Gastrocnemius medialis (tissue), 4 donors: ENCODE results near the gene NFASC. TPM values are rescaled to one million over a fixed set of nuclear protein-coding genes. Genes with fewer than 3 reads are reported as not detected.

Source experiments
- ATAC-seq, 2 donors: fragments of 150-250 bp; one replicate each; pipeline ENCODE4 v1.9.1; 2016
- DNase-seq, 2 donors: peaks; one replicate each; pipeline ENCODE4 v3.0.0-alpha.2; 2019
- H3K27ac ChIP-seq, 4 donors: fragments of 200-600 bp; sonication (generic); 1 replicate in 1 of 4; 2 replicates in 3 of 4; pipeline ENCODE4 v1.5.1; 2016 to 2018; ENCODE audit warnings: mild to moderate bottlenecking in 2 of 4, moderate library complexity in 1 of 4
- H3K27me3 ChIP-seq, 3 donors: fragments of 200-600 bp; sonication (generic) in 2 of 3; 1 replicate in 1 of 3; 2 replicates in 2 of 3; pipeline versions ENCODE4 v1.5.1 to v1.6.0; 2016 to 2019; ENCODE audit warnings: mild to moderate bottlenecking in 1 of 3, moderate library complexity in 1 of 3
- H3K36me3 ChIP-seq, 2 donors: fragments of 200-600 bp; sonication (generic) in 1 of 2; one replicate each; pipeline ENCODE4 v1.5.1; 2017 to 2018
- H3K4me1 ChIP-seq, 2 donors: fragments of 200-600 bp; sonication (generic) in 1 of 2; one replicate each; pipeline ENCODE4 v1.5.1; 2016 to 2017; ENCODE audit warnings: mild to moderate bottlenecking in 2 of 2
- H3K4me3 ChIP-seq, 4 donors: fragments of 200-600 bp; sonication (generic) in 3 of 4; 1 replicate in 1 of 4; 2 replicates in 3 of 4; pipeline ENCODE4 v1.5.1; 2016 to 2019; ENCODE audit warnings: mild to moderate bottlenecking in 2 of 4
- H3K9me3 ChIP-seq, 3 donors: fragments of 200-600 bp; sonication (generic) in 2 of 3; 1 replicate in 1 of 3; 2 replicates in 2 of 3; pipeline ENCODE4 v1.5.1; 2016 to 2019
- CTCF ChIP-seq, 5 experiments: fragments of 450-650 bp in 3 of 5; fragments of 200-600 bp in 2 of 5; sonication (generic) in 2 of 5; IDR thresholded peaks in 4 of 5; conservative IDR thresholded peaks in 1 of 5; 1 replicate in 4 of 5; 2 replicates in 1 of 5; pipeline ENCODE4 v1.5.1; 2016 to 2019; ENCODE audit warnings: antibody characterized with exemption in 5 of 5, mild to moderate bottlenecking in 3 of 5, moderate library complexity in 3 of 5
- POLR2A ChIP-seq, 2 donors: fragments of 450-650 bp; IDR thresholded peaks; one replicate each; pipeline ENCODE4 v1.6.1; 2017; ENCODE audit warnings: antibody characterized with exemption in 2 of 2, mild to moderate bottlenecking in 2 of 2, moderate library complexity in 2 of 2
- in situ Hi-C, 4 donors: fragments of 200-750 bp; cut with MboI; loops; one replicate each; pipeline versions ENCODE4 v1.15.0 to v1.8.0; 2017; ENCODE audit warnings: low sequenced_read_pairs in 4 of 4
- intact Hi-C: fragments of 100-400 bp; cut with DNase I; formaldehyde crosslinking; loops from one replicate; pipeline ENCODE4 v1.15.1; 2023; ENCODE audit warnings: low total_unique reads
- total RNA-seq, 4 donors: library from RNA; depleted of rRNA; stranded (reverse); fragments of >200 nt; gene quantifications; one replicate each; pipeline versions ENCODE4 v1.1.0 to v1.2.3, GENCODE V29; 2016

NFASC gene
- total RNA-seq, 4 donors from 2014 or later: 0.75 to 4.7 (median 2.4) TPM

- no peaks in the 10 kb centered on the region for H3K4me1 ChIP-seq
Observed at GRCh38 chr1:205066141-205066818, 195.6 kb downstream of the NFASC start.

GRCh38 chr1:205067031-205067430 is 196.4 kb downstream of the NFASC start:
- Histone ChIP-seq H3K27ac (no peak overlapping the region), H3K4me3 (no peak overlapping the region), H3K36me3 (no peaks in the 10 kb centered on the region), H3K27me3 (no peaks in the 10 kb centered on the region), H3K9me3 (no peaks in the 10 kb centered on the region), H3K4me1 (no peaks in the 10 kb centered on the region)
- ATAC-seq (no peak), DNase-seq (no peak)
- in situ Hi-C loops (loop anchor here in 1 of 4 donors (10.0 kb wide), 1 partner anchor 92 kb away; no protein-coding TSS in a partner anchor), intact Hi-C loops (no loop called here)
- TF ChIP-seq POLR2A (IDR thresholded peaks at IDR 0.05) (no peak), CTCF (IDR thresholded peaks at IDR 0.05 in 4 of 5, conservative IDR thresholded peaks at IDR 0.05 in 1 of 5) (no peak)

More at GRCh38 chr1:205066141-205066818, 195.6 kb downstream of the NFASC start:
- ATAC-seq (no peak), DNase-seq (no peak)
- H3K27me3 ChIP-seq: no peaks in the 10 kb centered on the region
- no peak overlapping the region for H3K27ac ChIP-seq
- H3K36me3 ChIP-seq: no peaks in the 10 kb centered on the region
- H3K4me3 ChIP-seq: no peak overlapping the region
- intact Hi-C loops (no loop called here), in situ Hi-C loops (loop anchor here in 1 of 4 donors (10.0 kb wide), 1 partner anchor 91 kb away; no protein-coding TSS in a partner anchor)
- TF ChIP-seq POLR2A (IDR thresholded peaks at IDR 0.05) (no peak), CTCF (IDR thresholded peaks at IDR 0.05 in 4 of 5, conservative IDR thresholded peaks at IDR 0.05 in 1 of 5) (no peak)
- H3K9me3 ChIP-seq: no peaks in the 10 kb centered on the region

GRCh38 chr1:205068001-205068400 is 197.3 kb downstream of the NFASC start:
- in situ Hi-C loops: loop anchor here in 1 of 4 donors (10.0 kb wide), 1 partner anchor 93 kb away; no protein-coding TSS in a partner anchor

GRCh38 chr1:205068457-205069040 is 197.9 kb downstream of the NFASC start:
- H3K36me3 ChIP-seq: no peaks in the 10 kb centered on the region
- in situ Hi-C loops (loop anchor here in 1 of 4 donors (10.0 kb wide), 1 partner anchor 94 kb away; no protein-coding TSS in a partner anchor), intact Hi-C loops (no loop called here)
- no peak overlapping the region for H3K27ac ChIP-seq
- no peaks in the 10 kb centered on the region for H3K4me1 ChIP-seq
- no peak for ATAC-seq
- no peaks in the 10 kb centered on the region for H3K27me3 ChIP-seq
- no peak overlapping the region for H3K4me3 ChIP-seq
- TF ChIP-seq POLR2A (IDR thresholded peaks at IDR 0.05): no peak
- no peak for TF ChIP-seq CTCF (IDR thresholded peaks at IDR 0.05 in 4 of 5, conservative IDR thresholded peaks at IDR 0.05 in 1 of 5)
- H3K9me3 ChIP-seq: no peaks in the 10 kb centered on the region
- DNase-seq: no peak

More at GRCh38 chr1:205068001-205068400, 197.3 kb downstream of the NFASC start:
- Histone ChIP-seq H3K27me3 (no peaks in the 10 kb centered on the region), H3K36me3 (no peaks in the 10 kb centered on the region), H3K27ac (no peak overlapping the region), H3K9me3 (no peaks in the 10 kb centered on the region), H3K4me3 (no peak overlapping the region), H3K4me1 (no peaks in the 10 kb centered on the region)
- DNase-seq: no peak
- TF ChIP-seq CTCF (IDR thresholded peaks at IDR 0.05 in 4 of 5, conservative IDR thresholded peaks at IDR 0.05 in 1 of 5) (no peak), POLR2A (IDR thresholded peaks at IDR 0.05) (no peak)
- ATAC-seq: no peak
- intact Hi-C loops: no loop called here
